SK-N-SH treated with all-trans-retinoic acid at 6 μM for 48 hours (cell line): ENCODE results near the gene KMO.
A peak's percentile ranks its signal among the peaks of the same experiment; 100 is the strongest.

Experiments
- ATAC-seq: fragments of 200-7000 bp; cut with Tn5 transposase; 3 replicates; pipeline ENCODE4 v1.9.1; 2020; ENCODE audit warnings: mild to moderate bottlenecking, moderate library complexity
- BACH2 ChIP-seq: fragments of 250-450 bp; sonication (Bioruptor Pico); IDR thresholded peaks from 2 replicates; pipeline ENCODE4 v1.9.0; 2021; ENCODE audit warnings: mild to moderate bottlenecking, borderline replicate concordance
- CSDC2 ChIP-seq: fragments of 250-450 bp; sonication (Bioruptor Pico); IDR thresholded peaks from 2 replicates; pipeline ENCODE4 v1.5.0; 2020; ENCODE audit warnings: mild to moderate bottlenecking, moderate library complexity
- ESRRG ChIP-seq: fragments of 250-450 bp; sonication (Bioruptor Pico); IDR thresholded peaks from 2 replicates; pipeline ENCODE4 v1.6.1; 2021; ENCODE audit warnings: mild to moderate bottlenecking
- GLIS3 ChIP-seq: fragments of 250-450 bp; sonication (Bioruptor Pico); IDR thresholded peaks from 2 replicates; pipeline ENCODE4 v1.5.0; 2020; ENCODE audit warnings: mild to moderate bottlenecking, moderate library complexity
- ISL1 ChIP-seq: fragments of 250-450 bp; sonication (Bioruptor Pico); IDR thresholded peaks from 2 replicates; pipeline ENCODE4 v2.1.2; 2022; ENCODE audit warnings: mild to moderate bottlenecking, moderate library complexity
- OSR1 ChIP-seq: fragments of 250-450 bp; sonication (Bioruptor Pico); IDR thresholded peaks from 2 replicates; pipeline ENCODE4 v1.8.0; 2022; ENCODE audit warnings: moderate library complexity, mild to moderate bottlenecking, inconsistent platforms
- POU6F1 ChIP-seq: fragments of 250-450 bp; sonication (Bioruptor Pico); IDR thresholded peaks from 2 replicates; pipeline ENCODE4 v1.8.0; 2021; ENCODE audit warnings: low read depth, mild to moderate bottlenecking, moderate library complexity, borderline replicate concordance
- PPARA ChIP-seq: fragments of 250-450 bp; sonication (Bioruptor Pico); IDR thresholded peaks from 2 replicates; pipeline ENCODE4 v1.5.0; 2020; ENCODE audit warnings: mild to moderate bottlenecking, borderline replicate concordance
- RARB ChIP-seq: fragments of 250-450 bp; sonication (Bioruptor Pico); IDR thresholded peaks from 2 replicates; pipeline ENCODE4 v1.8.0; 2021; ENCODE audit warnings: mild to moderate bottlenecking, moderate library complexity
- SNAI2 ChIP-seq: fragments of 250-450 bp; sonication (Bioruptor Pico); IDR thresholded peaks from 2 replicates; pipeline ENCODE4 v1.5.0; 2020; ENCODE audit warnings: mild to moderate bottlenecking, moderate library complexity
- TCF4 ChIP-seq: fragments of 250-450 bp; sonication (Bioruptor Pico); IDR thresholded peaks from 2 replicates; pipeline ENCODE4 v1.8.0; 2021; ENCODE audit warnings: mild to moderate bottlenecking, moderate library complexity, borderline replicate concordance
- TOX ChIP-seq: fragments of 250-450 bp; sonication (Bioruptor Pico); IDR thresholded peaks from 2 replicates; pipeline ENCODE4 v1.8.0; 2021; ENCODE audit warnings: mild to moderate bottlenecking, moderate library complexity, borderline replicate concordance
- TSHZ2 ChIP-seq: fragments of 250-450 bp; sonication (Bioruptor Pico); IDR thresholded peaks from 2 replicates; pipeline ENCODE4 v1.5.0; 2020; ENCODE audit warnings: mild to moderate bottlenecking, moderate library complexity
- ZC3H10 ChIP-seq: fragments of 250-450 bp; sonication (Bioruptor Pico); IDR thresholded peaks from 2 replicates; pipeline ENCODE4 v1.5.1; 2021; ENCODE audit warnings: mild to moderate bottlenecking, moderate library complexity
- ZFP30 ChIP-seq: fragments of 450-650 bp; formaldehyde crosslinking; IDR thresholded peaks from 2 replicates; pipeline ENCODE4 v1.5.0; 2022; ENCODE audit warnings: mild to moderate bottlenecking, moderate library complexity
- ZNF565 ChIP-seq: fragments of 450-650 bp; formaldehyde crosslinking; conservative IDR thresholded peaks from 2 replicates; pipeline ENCODE4 v1.5.0; 2020; ENCODE audit warnings: low read depth, mild to moderate bottlenecking, moderate library complexity
- ZNF70 ChIP-seq: fragments of 450-650 bp; formaldehyde crosslinking; IDR thresholded peaks from 2 replicates; pipeline ENCODE4 v1.5.0; 2020; ENCODE audit warnings: mild to moderate bottlenecking, moderate library complexity
- TF ChIP-seq, protein P1 (sequence below): fragments of 250-450 bp; sonication (Bioruptor Pico); IDR thresholded peaks from 2 replicates; pipeline ENCODE4 v1.5.1; 2021; ENCODE audit warnings: mild to moderate bottlenecking, moderate library complexity
- TF ChIP-seq, protein P2 (sequence below): fragments of 250-450 bp; sonication (Bioruptor Pico); IDR thresholded peaks from 2 replicates; pipeline ENCODE4 v1.5.1; 2020; ENCODE audit warnings: low read depth, mild to moderate bottlenecking, moderate library complexity

Gene KMO

DNA sequence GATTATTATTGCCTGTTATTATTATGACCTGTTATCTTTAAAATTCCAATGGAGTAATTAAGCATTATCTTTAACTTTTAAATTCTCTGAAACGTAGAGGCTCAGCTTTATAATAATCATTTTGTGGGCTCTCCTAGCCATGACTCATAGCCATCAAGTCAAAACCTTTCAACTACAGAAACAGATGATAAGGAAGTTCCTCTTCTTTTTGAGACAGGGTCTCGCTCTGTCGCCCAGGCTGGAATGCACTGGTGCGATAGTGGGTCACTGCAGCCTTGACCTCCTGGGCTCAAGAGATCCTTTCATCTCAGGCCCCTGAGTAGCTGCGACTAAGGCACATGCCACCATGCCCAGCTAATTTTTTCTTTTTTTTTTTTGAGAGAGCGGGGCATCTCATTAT is 64.5 kb downstream of the KMO start:
- TF ChIP-seq, protein P1, sequence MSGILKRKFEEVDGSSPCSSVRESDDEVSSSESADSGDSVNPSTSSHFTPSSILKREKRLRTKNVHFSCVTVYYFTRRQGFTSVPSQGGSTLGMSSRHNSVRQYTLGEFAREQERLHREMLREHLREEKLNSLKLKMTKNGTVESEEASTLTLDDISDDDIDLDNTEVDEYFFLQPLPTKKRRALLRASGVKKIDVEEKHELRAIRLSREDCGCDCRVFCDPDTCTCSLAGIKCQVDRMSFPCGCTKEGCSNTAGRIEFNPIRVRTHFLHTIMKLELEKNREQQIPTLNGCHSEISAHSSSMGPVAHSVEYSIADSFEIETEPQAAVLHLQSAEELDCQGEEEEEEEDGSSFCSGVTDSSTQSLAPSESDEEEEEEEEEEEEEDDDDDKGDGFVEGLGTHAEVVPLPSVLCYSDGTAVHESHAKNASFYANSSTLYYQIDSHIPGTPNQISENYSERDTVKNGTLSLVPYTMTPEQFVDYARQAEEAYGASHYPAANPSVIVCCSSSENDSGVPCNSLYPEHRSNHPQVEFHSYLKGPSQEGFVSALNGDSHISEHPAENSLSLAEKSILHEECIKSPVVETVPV (CRISPR knock-in tag): no peak
- TF ChIP-seq SNAI2 (no peak), POU6F1 (no peak), RARB (no peak), CSDC2 (CRISPR knock-in tag) (no peak), BACH2 (CRISPR knock-in tag) (no peak), ISL1 (CRISPR knock-in tag) (no peak), ZNF565 (CRISPR knock-in tag) (no peak), ZNF70 (CRISPR knock-in tag) (no peak), TCF4 (no peak), GLIS3 (CRISPR knock-in tag) (no peak), PPARA (CRISPR knock-in tag) (no peak), ZC3H10 (CRISPR knock-in tag) (no peak), OSR1 (CRISPR knock-in tag) (no peak), ZFP30 (no peak)
- TF ChIP-seq, protein P2, sequence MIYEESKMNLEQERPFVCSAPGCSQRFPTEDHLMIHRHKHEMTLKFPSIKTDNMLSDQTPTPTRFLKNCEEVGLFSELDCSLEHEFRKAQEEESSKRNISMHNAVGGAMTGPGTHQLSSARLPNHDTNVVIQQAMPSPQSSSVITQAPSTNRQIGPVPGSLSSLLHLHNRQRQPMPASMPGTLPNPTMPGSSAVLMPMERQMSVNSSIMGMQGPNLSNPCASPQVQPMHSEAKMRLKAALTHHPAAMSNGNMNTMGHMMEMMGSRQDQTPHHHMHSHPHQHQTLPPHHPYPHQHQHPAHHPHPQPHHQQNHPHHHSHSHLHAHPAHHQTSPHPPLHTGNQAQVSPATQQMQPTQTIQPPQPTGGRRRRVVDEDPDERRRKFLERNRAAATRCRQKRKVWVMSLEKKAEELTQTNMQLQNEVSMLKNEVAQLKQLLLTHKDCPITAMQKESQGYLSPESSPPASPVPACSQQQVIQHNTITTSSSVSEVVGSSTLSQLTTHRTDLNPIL (CRISPR knock-in tag): no peak
- TF ChIP-seq, all 23 proteins: peak for 0
- no peak for ATAC-seq

- TF ChIP-seq ZNF70 (CRISPR knock-in tag) (no peak), TSHZ2 (CRISPR knock-in tag) (no peak), OSR1 (CRISPR knock-in tag) (no peak), ZNF565 (CRISPR knock-in tag) (no peak), PPARA (CRISPR knock-in tag) (no peak), BACH2 (CRISPR knock-in tag) (no peak), CSDC2 (CRISPR knock-in tag) (no peak), ZC3H10 (CRISPR knock-in tag) (no peak), RARB (no peak), ZFP30 (no peak), ISL1 (CRISPR knock-in tag) (no peak)
- TF ChIP-seq, protein P1 (CRISPR knock-in tag): no peak
- no peak for ATAC-seq
These were observed 66.1 kb downstream of the KMO start for GRCh38 chr1:241598249-241598648.

GRCh38 chr1:241600496-241600901 is 68.3 kb downstream of the KMO start:
- no peak for TF ChIP-seq ZC3H10 (CRISPR knock-in tag)
- no peak for TF ChIP-seq ISL1 (CRISPR knock-in tag)
- TF ChIP-seq PPARA (CRISPR knock-in tag): no peak
- TF ChIP-seq TOX (CRISPR knock-in tag): no peak
- no peak for TF ChIP-seq POU6F1
- no peak for TF ChIP-seq ESRRG (CRISPR knock-in tag)
- no peak for TF ChIP-seq SNAI2
- TF ChIP-seq TSHZ2 (CRISPR knock-in tag): no peak
- ATAC-seq: peak; percentile 91
